HepG2 (cell line): ENCODE results near the gene LHB. TPM values are rescaled to one million over a fixed set of nuclear protein-coding genes. Genes with fewer than 3 reads are reported as not detected.

Experiments
- ATAC-seq: fragments of 200-7000 bp; cut with Tn5 transposase; 3 replicates; pipeline ENCODE4 v1.9.1; 2020; ENCODE audit warnings: mild to moderate bottlenecking, moderate library complexity
- BruUV-seq: library from RNA; stranded (reverse); fragments of 400-500 nt; replicated peaks from 2 replicates; lab custom pipeline; 2021; lab: Mats Ljungman, UMichigan
- CTCF ChIA-PET: fragments of 300-600 bp; formaldehyde crosslinking; extraction: SDS; loops from one replicate; lab custom pipeline; 2021; ENCODE audit warnings: low total read pairs, inconsistent platforms, low intra/inter-chr PET ratio; lab: Yijun Ruan, JAX
- POLR2A ChIA-PET: fragments of 350-600 bp; sonication (Branson Sonifier 250); formaldehyde crosslinking; loops from one replicate; lab custom pipeline; 2020; ENCODE audit warnings: antibody characterized with exemption, inconsistent platforms; lab: Yijun Ruan, JAX
- DNase-seq: peaks from one replicate; pipeline ENCODE4 v3.0.0-alpha.2; 2015; ENCODE audit warnings: low spot score
- FAIRE-seq: peaks from 3 replicates; lab custom pipeline; 2011; peaks lifted over from hg19 to GRCh38; lab: Jason Lieb, UNC
- H2AFZ ChIP-seq: one replicate; pipeline ENCODE4 v1.6.1; 2011; ENCODE audit warnings: low read length, inconsistent platforms
- H3K27ac ChIP-seq: fragments of 300-600 bp; 3 replicates; pipeline ENCODE4 v1.8.0; 2011; ENCODE audit warnings: mixed run types, mild to moderate bottlenecking, mixed read lengths, low read length, inconsistent platforms; ENCODE audit not compliant: insufficient read depth; ENCODE audit errors: extremely low read length
- H3K27me3 ChIP-seq, 2 experiments: fragments of 200-600 bp in 1 of 2; 2 replicates in 1 of 2; 3 replicates in 1 of 2; pipeline versions ENCODE4 v1.6.0 to v1.8.0; 2011; ENCODE audit warnings: low read length in 2 of 2, mild to moderate bottlenecking in 2 of 2, moderate library complexity in 2 of 2, inconsistent platforms in 1 of 2; ENCODE audit not compliant: insufficient read depth in 2 of 2, control insufficient read depth in 1 of 2
- H3K36me3 ChIP-seq, 2 experiments: fragments of 200-600 bp in 1 of 2; replicated peaks in 1 of 2; 2 replicates in 1 of 2; 3 replicates in 1 of 2; pipeline versions ENCODE4 v1.5.1 to v1.8.0; 2011; ENCODE audit warnings: low read length in 2 of 2, inconsistent platforms in 1 of 2; ENCODE audit not compliant: insufficient read depth in 2 of 2, control insufficient read depth in 1 of 2
- H3K4me1 ChIP-seq: 2 replicates; pipeline ENCODE4 v1.5.1; 2012; ENCODE audit warnings: low read length, inconsistent platforms; ENCODE audit not compliant: insufficient read depth
- H3K4me2 ChIP-seq: 2 replicates; pipeline ENCODE4 v1.6.0; 2011; ENCODE audit warnings: low read depth, low read length, inconsistent platforms
- H3K4me3 ChIP-seq, 3 experiments: fragments of 200-600 bp in 1 of 3; sonication (generic), shearing (Covaris generic) in 1 of 3; replicated peaks in 1 of 3; 2 replicates each; pipeline ENCODE4 v1.5.1; 2011 to 2016; ENCODE audit warnings: low read length in 3 of 3, inconsistent platforms in 2 of 3, low read depth in 2 of 3, mild to moderate bottlenecking in 2 of 3, control low read depth in 1 of 3, mixed read lengths in 1 of 3; ENCODE audit not compliant: insufficient read depth in 1 of 3
- H3K79me2 ChIP-seq: one replicate; pipeline ENCODE4 v1.6.1; 2011; ENCODE audit warnings: low read length, inconsistent platforms; ENCODE audit not compliant: insufficient read depth
- H3K9ac ChIP-seq: 2 replicates; pipeline ENCODE4 v1.6.0; 2011; ENCODE audit warnings: mild to moderate bottlenecking, low read depth, low read length, inconsistent platforms; ENCODE audit not compliant: insufficient read depth
- H3K9me3 ChIP-seq: 2 replicates; pipeline ENCODE4 v1.5.1; 2012; ENCODE audit warnings: mild to moderate bottlenecking, low read length
- H4K20me1 ChIP-seq: 2 replicates; pipeline ENCODE4 v1.6.0; 2011; ENCODE audit warnings: inconsistent platforms, mild to moderate bottlenecking, low read length, moderate library complexity; ENCODE audit not compliant: insufficient read depth
- CREM ChIP-seq, 2 experiments: sonication (generic) in 1 of 2; formaldehyde crosslinking in 1 of 2; IDR thresholded peaks; 2 replicates each; pipeline versions ENCODE4 v1.4.0 to v1.6.1; 2016 to 2020; ENCODE audit warnings: antibody characterized with exemption in 1 of 2, mild to moderate bottlenecking in 1 of 2, missing genetic modification reagents in 1 of 2
- HCFC1 ChIP-seq: fragments of 150-350 bp; IDR thresholded peaks from 2 replicates; pipeline ENCODE4 v1.6.1; 2014; ENCODE audit warnings: low read depth, low read length
- HHEX ChIP-seq: IDR thresholded peaks from 2 replicates; pipeline ENCODE4 v1.6.1; 2016; ENCODE audit warnings: control low read depth
- HNF1A ChIP-seq, 2 experiments: sonication (generic) in 1 of 2; formaldehyde crosslinking in 1 of 2; IDR thresholded peaks; 2 replicates each; pipeline versions ENCODE4 v1.4.0 to v1.6.1; 2016 to 2020; ENCODE audit warnings: borderline replicate concordance in 1 of 2, low read depth in 1 of 2, mild to moderate bottlenecking in 1 of 2, missing genetic modification reagents in 1 of 2
- HNRNPLL ChIP-seq: fragments of 200-400 bp; formaldehyde crosslinking; IDR thresholded peaks from 2 replicates; pipeline ENCODE4 v1.6.1; 2017; ENCODE audit warnings: mild to moderate bottlenecking, low read depth, low read length; ENCODE audit not compliant: poor library complexity, severe bottlenecking
- KDM4B ChIP-seq: sonication (generic); formaldehyde crosslinking; IDR thresholded peaks from 2 replicates; pipeline ENCODE4 v1.4.0; 2020; ENCODE audit warnings: missing genetic modification reagents
- MED8 ChIP-seq: sonication (generic); formaldehyde crosslinking; IDR thresholded peaks from 2 replicates; pipeline ENCODE4 v1.8.1; 2023; ENCODE audit warnings: mild to moderate bottlenecking, missing genetic modification reagents; ENCODE audit not compliant: insufficient replicate concordance
- PHF21A ChIP-seq: sonication (generic); formaldehyde crosslinking; IDR thresholded peaks from 2 replicates; pipeline ENCODE4 v1.5.0; 2020; ENCODE audit warnings: mild to moderate bottlenecking, missing genetic modification reagents
- TBX2 ChIP-seq: sonication (generic); formaldehyde crosslinking; IDR thresholded peaks from 2 replicates; pipeline ENCODE4 v1.5.0; 2020; ENCODE audit warnings: missing genetic modification reagents, mild to moderate bottlenecking, borderline replicate concordance
- THAP11 ChIP-seq: IDR thresholded peaks from 2 replicates; pipeline ENCODE4 v1.6.1; 2016; ENCODE audit warnings: missing biosample characterization, missing genetic modification reagents
- ZNF143 ChIP-seq: sonication (generic); formaldehyde crosslinking; IDR thresholded peaks from 2 replicates; pipeline ENCODE4 v1.4.0; 2020; ENCODE audit warnings: missing genetic modification reagents
- ZNF326 ChIP-seq: sonication (generic); formaldehyde crosslinking; IDR thresholded peaks from 2 replicates; pipeline ENCODE4 v1.4.0; 2020; ENCODE audit warnings: missing genetic modification reagents, borderline replicate concordance
- WGBS: methylation state at CpG from one replicate; pipeline ENCODE4 v1.1.6; 2017; ENCODE audit warnings: low lambda C conversion rate; 5-methylcytosine and 5-hydroxymethylcytosine counted together
- in situ Hi-C: cut with HindIII; loops from 2 replicates; pipeline ENCODE4 v1.10.0; 2017; ENCODE audit warnings: low pct_unique_long_range_greater_than_20kb; ENCODE audit not compliant: extremely low pct_ligation_motif_present
- intact Hi-C: fragments of 100-400 bp; cut with micrococcal nuclease; formaldehyde crosslinking; loops from one replicate; pipeline ENCODE4 v1.10.0; 2022; ENCODE audit not compliant: unreplicated experiment
- polyA plus RNA-seq, 8 experiments: library from polyadenylated mRNA; depleted of rRNA in 3 of 8; stranded (reverse) in 7 of 8; unstranded in 1 of 8; fragments of >200 nt; fragmentation: Illumina TruSeq in 4 of 8; extraction: Trizol in 4 of 8; gene quantifications; 2 replicates each; pipeline versions ENCODE4 v1.2.1 to v1.2.3, GENCODE V29; 2011 to 2016; ENCODE audit warnings: low read depth in 4 of 8, missing spikeins in 1 of 8, mixed read lengths in 1 of 8; ENCODE audit not compliant: insufficient read depth in 1 of 8
- total RNA-seq, 5 experiments: library from RNA; depleted of rRNA; stranded (reverse); fragments of >200 nt; fragmentation: Illumina TruSeq; extraction: Trizol; gene quantifications; 2 replicates each; pipeline ENCODE4 v1.2.3, GENCODE V29; 2016; ENCODE audit warnings: low read depth in 1 of 5
- TF ChIP-seq, protein P1 (sequence below): sonication (generic); formaldehyde crosslinking; IDR thresholded peaks from 2 replicates; pipeline ENCODE4 v1.9.0; 2021; ENCODE audit warnings: missing genetic modification reagents, borderline replicate concordance
- TF ChIP-seq, protein P2 (sequence below): sonication (generic); formaldehyde crosslinking; IDR thresholded peaks from 2 replicates; pipeline ENCODE4 v1.8.1; 2022; ENCODE audit warnings: mild to moderate bottlenecking, missing genetic modification reagents
- TF ChIP-seq, protein P3 (sequence below): sonication (generic); formaldehyde crosslinking; IDR thresholded peaks from 2 replicates; pipeline ENCODE4 v1.4.0; 2020; ENCODE audit warnings: mild to moderate bottlenecking, missing genetic modification reagents
- TF ChIP-seq, protein P4 (sequence below): sonication (generic); formaldehyde crosslinking; IDR thresholded peaks from 2 replicates; pipeline ENCODE4 v1.4.0; 2020; ENCODE audit warnings: missing genetic modification reagents

Gene LHB
- total and polyA plus RNA-seq, 2 of the 13 experiments (the other 11 are each of a cell fraction or from before 2014, with no cell fraction given): not detected

DNA sequence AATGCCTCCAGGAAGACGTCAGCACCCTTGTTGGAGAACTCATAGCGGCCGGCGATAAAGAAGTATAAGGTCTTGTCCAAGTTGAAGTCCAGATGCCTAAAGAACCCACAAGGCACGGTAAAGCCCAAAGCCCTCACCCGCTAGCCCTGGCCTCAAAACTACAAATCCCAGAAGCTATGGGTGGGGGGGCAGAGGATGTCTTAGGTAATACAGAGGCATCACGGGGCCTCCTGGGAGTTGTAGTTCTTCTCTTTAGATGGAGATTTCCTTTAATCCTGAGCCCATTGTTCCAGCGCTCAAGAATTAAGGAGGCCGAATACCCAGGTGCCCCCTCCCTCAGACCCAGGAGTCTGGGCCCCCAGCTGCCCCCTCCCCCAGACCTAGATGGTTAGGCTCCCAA is 34.6 kb downstream of the LHB start:
- no TSS peak for BruUV-seq
- Histone ChIP-seq H3K27me3 (no peaks in the 10 kb centered on the region), H3K4me2 (no peak overlapping the region), H3K79me2 (no peaks in the 10 kb centered on the region), H3K4me3 (no peak overlapping the region), H3K36me3 (peaks cover 12 to 41% of the 10 kb centered on the region in 2 experiments; a peak in 4 of 5 replicates), H3K9ac (no peak overlapping the region), H4K20me1 (no peaks in the 10 kb centered on the region), H2AFZ (no peak overlapping the region), H3K27ac (no peak overlapping the region), H3K9me3 (no peaks in the 10 kb centered on the region), H3K4me1 (no peaks in the 10 kb centered on the region)
- FAIRE-seq (no peak), ATAC-seq (no peak), DNase-seq (no peak)
- POLR2A ChIA-PET: interaction anchor here (1.0 kb wide), 1 partner anchor 11 kb away, joined by 3 read pairs; the partner anchor contains the start of gene RUVBL2
- CTCF ChIA-PET: no interaction called here
- 95% methylated on average over 9 of the region's 9 CpGs for WGBS
- intact Hi-C loops (no loop called here), in situ Hi-C loops (no loop called here)
- TF ChIP-seq CREM (IDR thresholded peaks at IDR 0.05) (peak; percentile 18; the same call in 1 of the 2 replicates), CREM (CRISPR knock-in tag; IDR thresholded peaks at IDR 0.05) (no peak), HHEX (no peak), HNF1A (IDR thresholded peaks at IDR 0.05; ENCODE audit: low read depth) (no peak), HNF1A (CRISPR knock-in tag; IDR thresholded peaks at IDR 0.05; ENCODE audit: borderline replicate concordance) (no peak), KDM4B (CRISPR knock-in tag) (no peak), PHF21A (no peak), ZNF143 (CRISPR knock-in tag) (peak; percentile 74), TBX2 (no peak), ZNF326 (CRISPR knock-in tag) (no peak), HCFC1 (peak; percentile 42; the same call in 1 of the 2 replicates), THAP11 (CRISPR knock-in tag) (peak; percentile 87), HNRNPLL (no peak), MED8 (CRISPR knock-in tag) (no peak)
- TF ChIP-seq, protein P1, sequence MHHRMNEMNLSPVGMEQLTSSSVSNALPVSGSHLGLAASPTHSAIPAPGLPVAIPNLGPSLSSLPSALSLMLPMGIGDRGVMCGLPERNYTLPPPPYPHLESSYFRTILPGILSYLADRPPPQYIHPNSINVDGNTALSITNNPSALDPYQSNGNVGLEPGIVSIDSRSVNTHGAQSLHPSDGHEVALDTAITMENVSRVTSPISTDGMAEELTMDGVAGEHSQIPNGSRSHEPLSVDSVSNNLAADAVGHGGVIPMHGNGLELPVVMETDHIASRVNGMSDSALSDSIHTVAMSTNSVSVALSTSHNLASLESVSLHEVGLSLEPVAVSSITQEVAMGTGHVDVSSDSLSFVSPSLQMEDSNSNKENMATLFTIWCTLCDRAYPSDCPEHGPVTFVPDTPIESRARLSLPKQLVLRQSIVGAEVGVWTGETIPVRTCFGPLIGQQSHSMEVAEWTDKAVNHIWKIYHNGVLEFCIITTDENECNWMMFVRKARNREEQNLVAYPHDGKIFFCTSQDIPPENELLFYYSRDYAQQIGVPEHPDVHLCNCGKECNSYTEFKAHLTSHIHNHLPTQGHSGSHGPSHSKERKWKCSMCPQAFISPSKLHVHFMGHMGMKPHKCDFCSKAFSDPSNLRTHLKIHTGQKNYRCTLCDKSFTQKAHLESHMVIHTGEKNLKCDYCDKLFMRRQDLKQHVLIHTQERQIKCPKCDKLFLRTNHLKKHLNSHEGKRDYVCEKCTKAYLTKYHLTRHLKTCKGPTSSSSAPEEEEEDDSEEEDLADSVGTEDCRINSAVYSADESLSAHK (CRISPR knock-in tag): no peak
- TF ChIP-seq, protein P2, sequence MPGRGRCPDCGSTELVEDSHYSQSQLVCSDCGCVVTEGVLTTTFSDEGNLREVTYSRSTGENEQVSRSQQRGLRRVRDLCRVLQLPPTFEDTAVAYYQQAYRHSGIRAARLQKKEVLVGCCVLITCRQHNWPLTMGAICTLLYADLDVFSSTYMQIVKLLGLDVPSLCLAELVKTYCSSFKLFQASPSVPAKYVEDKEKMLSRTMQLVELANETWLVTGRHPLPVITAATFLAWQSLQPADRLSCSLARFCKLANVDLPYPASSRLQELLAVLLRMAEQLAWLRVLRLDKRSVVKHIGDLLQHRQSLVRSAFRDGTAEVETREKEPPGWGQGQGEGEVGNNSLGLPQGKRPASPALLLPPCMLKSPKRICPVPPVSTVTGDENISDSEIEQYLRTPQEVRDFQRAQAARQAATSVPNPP (CRISPR knock-in tag): no peak
- TF ChIP-seq, protein P3, sequence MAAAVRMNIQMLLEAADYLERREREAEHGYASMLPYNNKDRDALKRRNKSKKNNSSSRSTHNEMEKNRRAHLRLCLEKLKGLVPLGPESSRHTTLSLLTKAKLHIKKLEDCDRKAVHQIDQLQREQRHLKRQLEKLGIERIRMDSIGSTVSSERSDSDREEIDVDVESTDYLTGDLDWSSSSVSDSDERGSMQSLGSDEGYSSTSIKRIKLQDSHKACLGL (CRISPR knock-in tag): no peak
- TF ChIP-seq, protein P4, sequence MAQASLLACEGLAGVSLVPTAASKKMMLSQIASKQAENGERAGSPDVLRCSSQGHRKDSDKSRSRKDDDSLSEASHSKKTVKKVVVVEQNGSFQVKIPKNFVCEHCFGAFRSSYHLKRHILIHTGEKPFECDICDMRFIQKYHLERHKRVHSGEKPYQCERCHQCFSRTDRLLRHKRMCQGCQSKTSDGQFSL (CRISPR knock-in tag): peak; percentile 89
